SK-N-SH (cell line): ENCODE data around the gene CISD3.

Source experiments
- CTCF ChIP-seq: fragments of 200-600 bp; sonication (generic); IDR thresholded peaks from 2 replicates; pipeline ENCODE4 v1.6.1; 2017; ENCODE audit warnings: antibody characterized with exemption, mild to moderate bottlenecking, moderate library complexity
- EP300 ChIP-seq, 2 experiments: IDR thresholded peaks; 2 replicates each; pipeline versions ENCODE4 v1.4.0 to v1.6.1; 2012; ENCODE audit warnings: borderline replicate concordance in 1 of 2, low read depth in 1 of 2, low read length in 1 of 2

GRCh38 chr17:38738007-38738662 lies 8.0 kb downstream of the CISD3 start:
- no peak for TF ChIP-seq CTCF
- TF ChIP-seq EP300 (IDR thresholded peaks at IDR 0.05; ENCODE audit: borderline replicate concordance in 1 of 2, low read depth in 1 of 2, low read length in 1 of 2), result no peak
